Chondrocyte (in vitro differentiated cells): ENCODE data around the gene REG1A. TPM values are rescaled to one million over a fixed set of nuclear protein-coding genes. Genes with fewer than 3 reads are reported as not detected.

Source experiments
- DNase-seq: peaks from one replicate; pipeline ENCODE4 v3.0.0; 2021; ENCODE audit warnings: mixed read lengths, low spot score
- H3K27ac Mint-ChIP-seq: one replicate; pipeline ENCODE4 v1.8.0; 2021; ENCODE audit warnings: mild to moderate bottlenecking, moderate library complexity, mixed read lengths; ENCODE audit not compliant: unreplicated experiment
- H3K27me3 Mint-ChIP-seq: 2 replicates; pipeline ENCODE4 v1.8.0; 2021; ENCODE audit warnings: low read depth, mixed read lengths
- H3K36me3 Mint-ChIP-seq: 2 replicates; pipeline ENCODE4 v1.8.0; 2021; ENCODE audit warnings: low read depth, mixed read lengths
- H3K4me1 Mint-ChIP-seq: 2 replicates; pipeline ENCODE4 v1.8.0; 2021; ENCODE audit warnings: low read depth, mild to moderate bottlenecking, mixed read lengths
- H3K4me3 Mint-ChIP-seq: one replicate; pipeline ENCODE4 v1.8.0; 2021; ENCODE audit warnings: mild to moderate bottlenecking, moderate library complexity, mixed read lengths; ENCODE audit not compliant: unreplicated experiment
- H3K9me3 Mint-ChIP-seq: 2 replicates; pipeline ENCODE4 v1.8.0; 2021; ENCODE audit warnings: low read depth, mixed read lengths
- CTCF ChIP-seq: fragments of 200-600 bp; sonication (generic); IDR thresholded peaks from 2 replicates; pipeline ENCODE4 v1.5.0; 2021; ENCODE audit warnings: antibody characterized with exemption, mild to moderate bottlenecking, moderate library complexity
- total RNA-seq: library from RNA; stranded (reverse); gene quantifications from 3 replicates; pipeline ENCODE4 v1.2.1, GENCODE V29; 2021

REG1A gene
- total RNA-seq, 1 donor from 2014 or later, result not detected

DNA sequence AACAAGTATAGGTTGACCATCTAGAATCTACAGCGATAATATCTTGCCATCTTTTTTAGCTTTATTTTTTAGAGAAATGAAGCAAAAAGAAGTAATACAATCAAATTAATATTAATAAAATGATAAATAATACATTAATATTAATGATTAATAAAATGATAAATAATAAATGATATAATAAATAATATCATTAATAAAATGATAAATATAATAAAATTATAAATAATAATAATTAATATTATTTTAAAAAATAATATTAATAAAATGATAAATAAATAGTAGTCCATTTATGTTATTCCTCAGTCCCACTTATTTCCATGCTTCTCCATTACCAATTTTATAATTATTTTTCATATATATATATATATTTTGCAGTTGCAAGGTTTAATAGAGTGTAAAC, 42.5 kb downstream of the REG1A start:
- Mint-ChIP-seq H3K4me3 (no peak overlapping the region), H3K9me3 (peaks cover 13% of the 10 kb centered on the region), H3K27me3 (peaks cover 2% of the 10 kb centered on the region), H3K36me3 (no peaks in the 10 kb centered on the region), H3K27ac (no peak overlapping the region), H3K4me1 (no peaks in the 10 kb centered on the region)
- no peak for TF ChIP-seq CTCF
- no peak for DNase-seq

DNA sequence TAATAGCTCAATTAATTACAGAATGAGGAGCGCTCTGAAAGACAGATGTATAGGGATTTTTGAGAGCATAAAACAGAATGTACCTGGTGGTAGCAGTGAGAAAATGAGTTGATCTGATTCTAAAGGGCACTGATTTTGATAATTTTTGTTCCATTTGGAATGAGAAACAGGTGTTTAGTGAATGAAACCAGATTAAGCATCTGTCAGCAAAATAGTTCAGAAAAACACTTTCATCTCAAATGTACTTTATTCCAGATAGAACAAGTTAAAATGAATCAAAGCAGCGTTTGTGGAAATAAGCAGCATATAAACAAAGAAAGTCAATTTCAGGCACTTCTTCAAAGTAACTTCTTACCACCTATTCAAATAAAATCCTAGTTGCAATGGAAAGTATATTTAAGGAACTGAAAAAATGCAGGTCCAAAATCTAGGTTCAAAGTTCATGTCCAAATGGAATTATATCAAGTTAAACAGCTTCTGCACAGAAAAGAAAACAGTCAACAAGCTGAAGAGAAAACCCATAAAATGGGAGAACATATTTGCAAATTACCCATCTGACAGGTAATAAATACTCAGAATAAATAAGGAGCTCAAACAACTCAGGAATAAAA, 51.2 kb downstream of the REG1A start:
- H3K36me3 Mint-ChIP-seq, result no peaks in the 10 kb centered on the region
- no peak for TF ChIP-seq CTCF

More for the DNA sequence above, 51.2 kb downstream of the REG1A start:
- DNase-seq, result no peak
- Mint-ChIP-seq H3K9me3 (peaks cover 14% of the 10 kb centered on the region), H3K27ac (no peak overlapping the region), H3K4me3 (no peak overlapping the region), H3K27me3 (no peaks in the 10 kb centered on the region), H3K4me1 (no peaks in the 10 kb centered on the region)

Other genes starting within 250 kb of the REG1A start
- not detected in 3 replicates for gene REG3G, start 94.8 kb upstream of the REG1A start, total RNA-seq
- gene REG1B, start 32.5 kb upstream of the REG1A start, total RNA-seq, result not detected in 3 replicates
- gene REG3A, start 39.3 kb downstream of the REG1A start, total RNA-seq, result not detected in 3 replicates